ENCODE results near the gene GGN.
"Not testable (repeated sequence)": the region's sequence is repeated elsewhere in the genome, so short reads cannot be mapped to it uniquely, and the experiment has no call there.

Gene GGN

DNA sequence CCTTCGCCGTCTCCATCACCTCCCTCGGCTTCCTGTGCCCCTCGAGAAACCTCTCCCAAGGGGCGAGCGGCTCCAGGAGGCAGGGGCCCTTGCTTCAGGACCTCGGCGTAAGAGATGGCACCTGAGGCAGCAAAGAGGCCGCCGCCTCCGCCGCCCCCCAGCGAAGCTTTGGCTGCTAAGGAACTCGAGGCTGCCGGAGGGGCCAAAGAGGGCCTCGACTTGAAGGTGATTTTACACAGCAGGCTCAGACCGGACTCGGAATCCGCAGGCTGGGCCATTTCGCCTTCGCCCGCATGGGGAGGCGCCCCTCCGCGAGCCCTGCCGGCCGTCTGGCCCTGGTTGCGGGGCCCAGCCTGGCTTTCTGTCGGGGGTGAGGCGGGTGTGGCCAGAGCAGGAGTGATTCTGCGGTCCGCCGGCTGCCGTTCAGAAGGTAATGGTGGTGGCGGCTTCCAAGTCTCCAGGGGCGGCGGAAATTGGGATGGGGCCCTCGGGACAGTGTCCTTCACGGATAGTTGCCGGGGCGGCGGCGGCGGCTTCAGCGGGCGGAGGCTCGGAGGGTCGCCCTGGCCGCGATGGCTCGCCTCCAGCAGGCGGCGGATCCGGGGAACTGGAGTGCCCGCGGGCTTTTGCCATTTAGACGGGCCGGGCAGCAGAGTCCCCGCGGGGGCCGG is 1.4 kb downstream of the GGN start:
- no peak for DNase-seq (ENCODE audit: low spot score)

DNA sequence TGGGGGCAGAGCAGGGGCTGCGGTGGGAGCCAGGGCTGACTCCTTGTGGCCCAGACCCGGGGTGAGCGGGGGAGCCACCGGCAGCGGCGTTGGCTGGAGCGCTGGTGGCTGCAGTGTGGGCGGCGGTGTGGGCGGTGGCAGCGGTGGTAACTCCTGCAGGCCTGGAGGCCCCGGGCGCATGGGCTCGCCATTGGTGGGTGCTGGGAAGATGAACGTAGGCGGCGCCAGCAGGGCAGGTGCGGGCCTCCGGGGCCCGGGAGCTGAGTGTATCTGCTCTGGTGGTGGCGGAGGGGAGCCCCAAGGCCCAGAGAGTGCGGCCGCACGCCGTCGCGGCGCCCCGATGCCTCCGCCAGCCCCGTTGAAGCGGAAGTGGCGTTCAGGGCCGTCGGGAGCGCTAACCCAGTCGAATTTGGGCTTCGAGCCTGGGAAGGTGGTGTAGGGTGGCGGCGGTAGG is 2.0 kb downstream of the GGN start:
- no peak for DNase-seq (ENCODE audit: low spot score)

DNA sequence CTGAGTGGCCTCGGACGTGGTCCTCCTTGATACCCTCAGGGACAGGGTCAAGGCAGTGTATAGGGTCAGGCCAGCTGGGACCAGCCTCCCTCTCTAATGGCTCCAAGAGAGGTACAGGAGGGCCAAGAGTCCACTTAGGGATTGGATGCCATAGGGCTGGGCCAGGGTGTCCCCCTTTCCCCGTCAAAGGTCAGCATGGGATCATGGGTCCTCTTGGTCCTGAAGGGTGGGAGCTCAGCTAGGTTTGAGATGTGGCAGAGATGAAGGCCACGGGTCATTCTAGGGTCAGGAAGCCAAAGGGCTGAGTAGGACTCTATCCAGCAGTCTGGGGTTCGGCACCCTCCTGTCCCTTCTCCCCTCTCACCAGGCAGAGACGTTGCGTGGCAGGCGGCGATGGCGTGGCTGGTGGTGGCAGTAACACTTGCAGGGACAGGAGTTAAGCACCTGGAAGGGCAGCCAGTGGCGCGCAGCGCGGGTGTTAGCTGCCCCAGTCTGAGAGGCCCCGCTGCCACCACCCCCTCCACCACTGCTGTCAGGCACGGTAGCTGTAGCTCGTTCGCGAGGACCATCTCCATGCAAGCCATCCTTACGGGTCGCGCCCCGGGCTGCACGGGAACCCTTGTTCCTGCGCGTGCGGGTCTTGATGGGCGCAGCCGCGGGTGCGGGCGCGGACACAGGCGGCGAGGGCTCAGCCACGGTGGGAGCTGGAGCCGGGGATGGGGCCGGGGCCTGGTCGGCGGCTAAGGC is 2.6 kb downstream of the GGN start:
- no peak for DNase-seq (ENCODE audit: low spot score)

DNA sequence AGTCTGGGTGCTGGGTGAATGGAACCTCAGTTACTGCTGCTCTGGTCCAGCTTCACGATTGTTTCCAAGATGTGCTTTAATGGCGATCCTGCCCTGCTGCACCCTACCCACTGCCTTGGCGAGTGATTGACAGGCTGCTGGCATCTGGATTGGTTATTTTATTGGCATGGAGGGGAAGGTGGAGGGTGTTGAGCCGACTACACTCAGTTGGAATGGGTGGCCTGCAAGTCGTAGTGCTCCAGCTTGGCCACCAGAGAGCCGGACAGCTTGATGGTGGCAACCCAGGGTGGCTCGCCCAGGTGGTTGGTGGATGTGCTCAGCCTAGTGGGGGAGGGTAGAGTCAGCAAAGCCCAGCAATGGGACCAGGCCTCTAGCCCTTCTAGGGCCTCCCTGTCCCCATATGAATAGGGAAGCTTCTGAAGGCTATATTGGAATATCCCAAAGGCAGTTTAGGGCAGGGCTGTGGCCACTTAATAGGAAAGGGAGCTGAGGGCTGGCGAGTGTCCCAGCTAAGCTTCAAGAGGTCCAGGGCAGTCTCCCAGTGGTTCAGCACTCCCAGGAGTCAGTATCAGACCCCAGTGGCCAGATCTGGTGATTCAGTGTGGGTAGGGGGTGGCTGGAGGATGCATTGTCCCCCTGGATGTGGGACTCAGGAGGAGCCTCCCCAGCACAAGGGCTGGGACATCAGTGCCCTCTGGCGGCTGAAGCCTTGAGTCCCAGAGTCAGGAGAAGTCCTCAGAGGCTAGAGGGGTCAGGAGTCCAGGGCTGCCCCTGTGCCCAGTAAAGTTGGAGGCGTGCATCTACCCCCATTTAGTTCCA is 3.4 kb downstream of the GGN start:
- DNase-seq (ENCODE audit: low spot score), result peak; percentile 73

DNA sequence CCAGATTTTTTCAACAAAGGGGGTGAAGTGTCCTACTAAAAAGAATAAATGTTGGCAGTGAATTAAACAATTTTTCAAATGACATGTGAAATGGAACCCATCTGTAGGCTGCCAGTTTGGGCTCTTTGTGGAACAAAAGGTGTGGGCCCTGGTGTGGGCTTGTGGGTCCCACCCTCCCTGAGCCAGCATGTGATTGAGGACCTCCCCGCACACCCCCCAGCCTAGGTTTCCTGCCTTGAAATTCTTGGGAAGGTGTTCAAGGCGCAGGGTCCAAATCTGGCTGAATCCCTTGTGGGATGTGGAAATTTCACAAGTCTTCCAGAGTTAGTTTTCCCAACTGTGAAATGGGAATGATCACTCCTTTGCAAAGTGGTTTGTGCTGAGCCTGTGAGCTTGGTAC is 4.1 kb downstream of the GGN start:
- no peak for DNase-seq (ENCODE audit: low spot score)

DNA sequence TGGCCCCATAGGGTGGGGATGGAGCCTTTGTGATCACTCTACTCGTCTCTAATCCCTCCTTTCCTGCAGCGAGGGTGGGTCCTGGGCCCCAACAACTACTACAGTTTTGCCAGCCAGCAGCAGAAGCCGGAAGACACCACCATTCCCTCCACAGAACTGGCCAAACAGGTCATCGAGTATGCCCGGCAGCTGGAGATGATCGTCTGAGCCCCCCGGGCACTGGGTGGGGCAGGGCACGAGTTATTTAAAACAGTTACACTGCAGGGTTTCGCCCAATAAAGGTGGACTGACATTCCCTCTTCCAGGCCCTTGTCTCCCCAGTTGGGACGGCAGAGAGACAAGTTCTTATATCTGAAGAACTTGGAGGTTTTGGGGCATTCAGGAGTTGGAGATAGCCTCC is 4.7 kb downstream of the GGN start:
- DNase-seq (ENCODE audit: low spot score), result no peak

DNA sequence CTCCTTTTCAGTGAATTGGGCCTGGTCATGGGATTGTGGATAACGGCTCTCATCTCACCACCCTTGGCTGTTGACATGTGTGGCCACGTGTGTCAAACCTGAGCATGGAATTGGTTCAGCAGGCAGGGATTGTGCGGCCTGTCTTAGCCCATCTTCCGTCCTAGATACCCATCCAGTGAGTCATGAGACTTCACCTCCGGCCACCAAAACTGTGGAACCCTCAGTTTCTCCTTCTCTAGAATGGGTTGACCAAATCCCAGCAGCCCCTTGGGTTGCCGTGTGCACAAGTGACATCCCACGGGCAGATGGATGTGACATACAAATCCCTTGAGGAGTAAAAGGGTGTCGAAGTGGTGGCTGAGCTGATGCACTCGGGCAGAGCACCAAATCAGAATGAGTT is 6.7 kb downstream of the GGN start:
- DNase-seq (ENCODE audit: low spot score), result no peak

DNA sequence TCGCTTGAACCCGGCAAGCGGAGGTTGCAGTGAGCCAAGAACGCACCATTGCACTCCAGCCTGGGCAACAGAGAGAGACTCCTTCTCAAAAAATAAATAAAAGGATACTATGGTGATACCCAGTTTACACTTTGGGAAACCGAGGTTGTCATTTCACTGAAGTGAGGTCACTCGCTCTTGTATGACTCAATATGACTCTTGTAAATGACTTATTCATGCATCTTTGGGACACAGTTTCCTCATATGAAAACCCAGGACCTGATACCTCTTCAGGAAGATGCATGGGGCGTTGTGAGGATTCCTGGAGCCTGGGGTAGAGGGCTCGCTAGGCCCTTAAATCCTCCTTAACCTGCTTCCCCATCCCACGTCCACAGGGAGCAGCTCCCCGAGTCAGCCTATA is 9.0 kb downstream of the GGN start:
- no peak for DNase-seq (ENCODE audit: low spot score)

DNA sequence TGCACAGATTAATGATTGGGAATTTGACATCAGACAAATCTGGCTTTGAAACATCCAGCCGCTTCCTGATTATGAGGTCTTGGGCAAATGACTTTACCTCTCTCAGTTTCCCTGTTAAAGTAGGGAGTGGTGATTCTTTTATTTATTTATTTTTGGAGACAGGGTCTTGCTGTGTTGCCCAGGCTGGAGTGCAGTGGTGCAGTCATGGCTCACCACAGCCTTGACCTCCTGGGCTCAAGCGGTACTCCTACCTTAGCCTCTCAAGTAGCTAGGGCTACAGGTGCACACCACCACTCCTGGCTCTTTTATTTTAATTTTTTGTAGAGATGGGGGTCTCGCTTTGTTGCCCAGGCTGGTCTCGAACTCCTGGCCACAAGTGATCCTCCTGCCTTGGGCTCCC is 10.8 kb downstream of the GGN start:
- no peak for DNase-seq (ENCODE audit: low spot score)

DNA sequence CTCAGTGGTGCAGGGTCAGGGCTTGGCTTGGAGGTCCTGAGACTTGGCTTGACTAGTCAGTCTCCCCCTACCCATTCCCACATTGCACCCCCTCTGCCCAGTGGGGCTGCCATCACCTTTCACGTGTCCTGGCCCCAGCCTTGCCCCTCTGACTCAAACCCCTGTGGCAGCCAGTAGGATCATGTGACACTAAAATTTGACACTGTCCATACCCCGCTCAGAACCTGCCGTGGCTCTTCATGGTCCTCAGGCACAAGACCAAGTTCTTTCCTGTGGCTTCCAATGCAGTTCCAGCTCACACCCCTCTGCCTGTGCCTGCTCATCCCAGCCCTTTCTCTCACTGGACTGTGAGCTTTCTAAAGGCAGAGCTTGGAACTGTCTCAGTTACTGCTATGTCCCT is 11.3 kb downstream of the GGN start:
- no peak for DNase-seq (ENCODE audit: low spot score)

DNA sequence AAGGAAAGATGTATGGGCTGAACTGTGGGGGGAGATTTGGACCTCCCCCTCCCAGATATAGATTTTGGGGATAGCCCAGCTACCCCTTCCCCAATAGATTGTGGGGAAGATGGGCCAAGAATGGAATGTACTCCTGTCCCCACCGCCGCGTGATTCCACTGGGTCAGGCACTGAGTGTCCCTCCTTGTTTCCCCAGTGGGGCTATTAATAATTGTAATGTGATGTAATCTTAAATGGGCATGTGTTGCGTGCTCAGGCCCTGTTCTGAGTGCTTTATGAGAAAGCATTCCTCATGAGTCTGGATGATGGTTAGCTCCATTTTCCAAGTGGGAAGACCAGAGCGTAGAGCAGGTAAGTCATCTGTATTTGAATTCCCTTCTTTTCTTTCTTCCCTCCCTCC is 12.1 kb downstream of the GGN start:
- no peak for DNase-seq (ENCODE audit: low spot score)

DNA sequence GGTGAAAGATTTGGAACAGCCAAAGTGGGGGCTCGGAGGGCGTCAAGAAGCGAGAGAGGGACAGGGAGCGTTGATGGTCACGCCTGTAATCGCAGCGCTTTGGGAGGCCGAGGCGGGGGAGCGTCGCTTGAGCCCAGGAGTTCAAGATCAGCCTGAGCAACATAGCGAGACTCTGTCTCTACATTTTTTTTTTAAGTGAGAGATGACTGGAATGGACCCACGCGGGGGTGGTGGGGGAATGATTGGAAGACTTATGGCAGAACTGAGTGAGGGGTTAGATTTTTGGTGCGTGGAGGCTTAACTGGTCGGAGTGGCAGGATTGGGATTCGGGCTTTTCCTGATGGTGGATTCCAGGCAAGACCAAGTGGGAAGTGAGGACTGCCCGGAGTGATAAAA is 12.7 kb downstream of the GGN start:
- no peak for DNase-seq (ENCODE audit: low spot score)

DNA sequence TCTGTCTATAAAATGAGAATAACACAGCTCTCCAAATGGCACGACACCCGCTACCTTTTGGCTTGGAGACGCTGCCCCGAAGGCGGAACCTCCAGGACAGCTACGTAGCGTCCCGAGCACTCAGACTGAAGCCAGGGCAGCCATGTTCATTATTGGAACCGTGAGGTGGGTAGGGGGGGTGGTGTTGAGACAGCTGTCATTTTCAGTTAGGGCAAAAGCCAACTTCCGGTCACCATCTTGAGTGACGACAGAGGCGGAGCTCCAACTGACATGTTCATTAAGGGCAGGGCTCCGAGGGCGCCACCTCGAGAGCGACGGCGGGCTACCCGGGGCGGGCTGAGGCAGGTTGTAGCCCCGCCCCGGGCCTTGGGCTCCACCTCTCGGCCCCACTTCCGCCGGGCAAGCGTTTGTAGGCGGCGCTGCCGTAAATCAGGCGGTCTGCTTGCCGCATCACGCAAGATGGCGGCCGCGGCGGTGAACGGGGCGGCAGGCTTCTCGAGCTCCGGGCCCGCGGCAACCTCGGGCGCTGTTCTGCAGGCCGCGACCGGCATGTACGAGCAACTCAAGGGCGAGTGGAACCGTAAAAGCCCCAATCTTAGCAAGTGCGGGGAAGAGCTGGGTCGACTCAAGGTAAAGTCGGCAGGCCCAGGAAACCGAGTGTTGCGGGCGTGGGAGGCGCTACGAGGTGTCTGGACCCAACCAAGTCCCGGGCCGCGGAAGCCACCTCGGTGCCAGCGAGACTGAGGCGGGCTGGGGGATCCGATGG is 13.3 kb downstream of the GGN start, which contains the start of gene PSMD8:
Gene PSMD8, plus strand, starts transcription at position 240 of the 766 bp plus-strand sequence. Its CDS starts 31 bp downstream, at position 271.
- peak; percentile 100 for DNase-seq (ENCODE audit: low spot score)

DNA sequence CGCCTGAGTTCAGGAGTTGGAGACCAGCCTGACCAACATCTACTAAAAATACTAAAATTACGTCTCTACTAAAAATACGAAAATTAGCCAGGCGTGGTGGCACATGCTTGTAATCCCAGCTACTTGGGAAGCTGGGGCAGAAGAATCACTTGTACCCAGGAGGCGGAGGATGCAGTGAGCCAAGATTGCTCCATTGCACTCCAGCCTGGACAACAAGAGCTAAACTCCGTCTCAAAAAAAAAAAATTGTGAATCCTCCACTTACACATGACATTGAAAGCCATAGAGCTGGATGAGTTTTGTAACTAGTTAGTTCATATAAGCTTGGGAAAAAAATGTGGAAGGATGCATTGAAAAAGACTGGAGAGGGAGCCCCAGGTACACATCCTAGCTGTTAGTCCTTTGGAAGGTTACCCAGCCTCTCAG is 13.9 kb downstream of the GGN start:
- no peak for DNase-seq (ENCODE audit: low spot score)

DNA sequence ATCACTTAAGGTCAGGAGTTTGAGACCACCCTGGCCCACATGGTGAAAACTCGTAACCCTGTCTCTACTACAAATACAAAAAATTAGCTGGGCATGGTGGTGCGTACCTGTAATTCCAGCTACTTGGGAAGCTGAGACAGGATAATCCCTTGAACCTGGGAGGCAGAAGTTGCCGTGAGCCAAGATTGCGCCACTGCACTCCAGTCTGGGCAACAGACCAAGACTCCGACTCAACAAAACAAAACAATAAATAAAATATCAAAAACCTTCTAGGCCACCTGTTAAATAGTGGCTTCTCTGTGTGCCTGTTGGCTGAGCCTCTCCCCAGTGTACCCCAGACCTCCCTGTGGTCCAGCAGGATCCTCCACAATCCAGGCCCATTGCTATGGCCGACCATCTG is 16.8 kb downstream of the GGN start:
- no peak for DNase-seq (ENCODE audit: low spot score)

DNA sequence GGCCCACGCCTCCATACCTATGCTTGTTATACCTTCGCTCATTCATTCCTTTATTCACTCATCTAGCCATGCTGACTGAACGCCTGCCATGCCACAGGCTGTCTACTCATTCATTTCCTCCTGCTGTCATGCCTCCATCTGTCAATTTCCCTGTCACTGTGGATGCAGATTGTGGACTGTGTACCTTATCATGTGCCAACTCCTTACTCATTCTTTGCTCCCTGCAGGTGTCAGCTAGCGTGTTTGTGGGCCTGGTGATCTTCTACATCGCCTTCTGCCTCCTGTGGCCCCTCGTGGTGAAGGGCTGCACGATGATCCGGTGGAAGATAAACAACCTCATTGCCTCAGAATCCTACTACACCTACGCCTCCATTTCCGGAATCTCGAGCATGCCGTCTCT is 17.5 kb downstream of the GGN start:
- DNase-seq (ENCODE audit: low spot score), result no peak

DNA sequence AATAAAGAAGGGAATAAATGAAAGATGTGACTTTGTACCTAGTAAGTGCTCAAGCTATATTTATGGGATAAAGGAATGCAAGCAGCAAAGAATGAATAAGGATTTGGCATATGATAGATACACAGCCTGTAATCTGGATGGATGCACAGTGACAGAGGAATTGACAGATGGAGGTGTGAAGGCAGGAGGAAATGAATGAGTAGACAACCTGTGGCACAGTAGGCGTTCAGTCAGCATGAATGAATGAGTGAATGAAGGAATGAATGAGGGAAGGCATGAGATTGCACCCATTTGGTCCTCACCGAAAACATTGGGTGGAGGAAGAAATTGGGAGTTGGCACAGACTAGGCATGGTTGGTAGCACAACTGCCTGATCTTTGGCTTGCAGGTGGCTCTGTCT is 18.2 kb downstream of the GGN start:
- DNase-seq (ENCODE audit: low spot score), result no peak

DNA sequence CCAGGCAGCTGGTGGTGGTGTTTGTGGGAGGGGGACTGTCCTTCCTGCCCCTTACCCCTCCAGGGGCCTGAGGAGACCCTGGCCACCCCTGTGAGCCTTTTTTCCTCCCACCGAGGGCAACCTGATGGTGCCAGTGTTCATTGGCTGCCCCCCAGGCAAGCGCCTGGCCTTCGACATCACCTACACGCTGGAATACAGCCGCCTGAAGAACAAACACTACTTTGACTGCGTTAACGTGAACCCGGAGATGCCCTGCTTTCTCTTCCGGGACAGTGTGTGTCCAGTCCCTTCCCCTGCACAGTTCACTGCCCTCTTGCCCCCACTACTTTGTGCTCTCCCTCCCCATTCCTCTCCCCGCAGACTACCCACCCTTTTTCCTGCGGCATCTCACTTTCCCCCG is 20.8 kb downstream of the GGN start:
- no peak for DNase-seq (ENCODE audit: low spot score)

DNA sequence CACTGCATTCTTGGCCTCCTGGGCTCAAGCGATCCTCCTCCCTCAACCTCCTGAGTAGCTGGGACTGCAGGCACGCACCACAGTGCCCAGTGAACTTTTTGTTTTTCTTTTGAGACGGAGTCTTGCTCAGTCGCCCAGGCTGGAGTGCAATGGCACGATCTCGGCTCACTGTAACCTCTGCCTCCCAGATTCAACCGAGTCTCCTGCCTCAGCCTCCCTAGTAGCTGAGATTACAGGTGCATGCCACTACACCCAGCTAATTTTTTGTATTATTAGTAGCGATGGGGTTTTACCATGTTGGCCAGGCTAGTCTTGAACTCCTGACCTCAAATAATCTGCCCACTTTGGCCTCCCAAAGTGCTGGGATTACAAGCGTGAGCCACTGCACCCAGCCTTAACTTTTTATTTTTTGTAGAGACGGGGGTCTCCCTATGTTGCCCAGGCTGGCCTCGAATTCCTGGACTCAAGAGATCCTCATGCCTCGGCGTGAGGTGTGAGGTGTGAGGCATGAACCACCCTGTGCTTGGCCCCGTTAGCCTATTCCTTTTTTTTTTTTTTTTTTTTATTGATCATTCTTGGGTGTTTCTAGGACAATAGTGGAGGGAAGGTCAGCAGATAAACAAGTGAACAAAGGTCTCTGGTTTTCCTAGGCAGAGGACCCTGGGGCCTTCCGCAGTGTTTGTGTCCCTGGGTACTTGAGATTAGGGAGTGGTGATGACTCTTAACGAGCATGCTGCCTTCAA is 24.7 kb downstream of the GGN start:
- not testable (repeated sequence) for DNase-seq (ENCODE audit: low spot score)

DNA sequence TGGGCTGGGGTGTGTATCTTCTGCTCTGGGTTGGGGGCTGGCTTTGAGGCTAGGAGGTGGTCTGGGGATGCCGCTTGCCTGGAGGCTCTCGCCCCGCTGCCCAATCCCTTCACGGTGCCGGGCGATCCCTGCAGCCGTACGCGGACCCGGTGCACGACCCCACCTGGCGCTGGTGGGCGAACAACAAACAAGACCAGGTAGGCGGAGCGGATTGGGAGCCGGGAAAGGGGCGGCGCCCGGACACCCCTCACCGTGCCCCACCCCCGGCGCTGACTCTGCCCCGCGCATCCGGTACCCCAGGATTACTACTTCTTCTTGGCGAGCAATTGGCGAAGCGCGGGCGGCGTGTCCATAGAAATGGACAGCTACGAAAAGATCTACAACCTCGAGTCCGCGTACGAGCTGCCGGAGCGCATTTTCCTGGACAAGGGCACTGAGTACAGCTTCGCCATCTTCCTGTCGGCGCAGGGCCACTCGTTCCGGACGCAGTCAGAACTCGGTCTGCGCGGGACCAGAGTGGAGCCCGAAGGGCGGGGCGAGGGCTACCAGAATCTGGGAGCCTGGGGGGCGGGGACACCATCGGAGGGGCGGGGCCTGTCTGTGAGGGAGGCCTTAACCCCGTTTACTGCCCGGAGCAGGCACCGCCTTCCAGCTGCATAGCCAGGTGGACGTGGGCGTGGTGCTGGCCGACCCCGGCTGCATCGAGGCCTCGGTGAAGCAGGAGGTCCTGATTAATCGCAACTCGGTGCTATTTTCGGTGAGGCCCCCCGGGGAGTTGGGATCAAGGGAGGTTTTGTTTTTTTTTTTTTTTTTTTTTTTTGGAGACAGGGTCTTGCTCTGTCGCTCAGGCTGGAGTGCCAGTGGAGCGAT is 25.5 kb downstream of the GGN start:
- DNase-seq (ENCODE audit: low spot score), result no peak

Measured in HuH-7 (cell line).